ENCODE results near the gene SLC7A1. TPM values are rescaled to one million over a fixed set of nuclear protein-coding genes. Genes with fewer than 3 reads are reported as not detected.

SLC7A1 gene
- total and polyA plus RNA-seq, 2 donors (not counting 3 experiments of a cell fraction or from before 2014, with no cell fraction given) = 21.0 to 79.3 TPM

GRCh38 chr13:29472332-29472961 lies 123.0 kb downstream of the SLC7A1 start:
- DNase-seq (ENCODE audit: low read depth, low spot score) = peak; percentile 57
- TF ChIP-seq CTCF (IDR thresholded peaks at IDR 0.05; ENCODE audit: extremely low read depth in 1 of 2, insufficient read depth in 1 of 2, low read depth in 1 of 2, low read length in 2 of 2) = peak; percentile 96 to 98
- TF ChIP-seq MAX (IDR thresholded peaks at IDR 0.05; ENCODE audit: insufficient read depth, insufficient read length) = no peak
- dilution Hi-C loops (cut with MboI; ENCODE audit: extremely low pct_ligation_motif_present, low sequenced_read_pairs) = loop anchor here (25.0 kb wide), 1 partner anchor 240 kb away; no protein-coding TSS in a partner anchor

GRCh38 chr13:29471551-29471950 lies 123.9 kb downstream of the SLC7A1 start:
- no peaks in the 10 kb centered on the region for H3K36me3 ChIP-seq (ENCODE audit: control insufficient read depth in 2 of 2, extremely low read depth in 1 of 2, insufficient read depth in 2 of 2, low read length in 2 of 2)
- peaks cover 2 to 14% of the 10 kb centered on the region in 2 experiments for H3K27me3 ChIP-seq (ENCODE audit: control insufficient read depth in 2 of 2, insufficient read depth in 2 of 2, low read length in 2 of 2)
- H2AFZ ChIP-seq (ENCODE audit: low read depth, low read length) = no peak overlapping the region
- H3K9me1 ChIP-seq (replicated peaks; ENCODE audit: control insufficient read depth, extremely low read depth, insufficient read depth, low read length) = no peaks in the 10 kb centered on the region
- H3K27ac ChIP-seq (ENCODE audit: insufficient read depth, low read depth, low read length) = no peak overlapping the region
- no peaks in the 10 kb centered on the region for H3K4me1 ChIP-seq (ENCODE audit: control insufficient read depth, extremely low read depth, insufficient read depth, low read length)
- no peak for FAIRE-seq
- DNase-seq (ENCODE audit: low read depth, low spot score) = no peak
- no peak overlapping the region for H3K4me2 ChIP-seq (ENCODE audit: insufficient read depth, low read length)
- dilution Hi-C loops (cut with MboI; ENCODE audit: extremely low pct_ligation_motif_present, low sequenced_read_pairs) (loop anchor here (25.0 kb wide), 1 partner anchor 241 kb away; no protein-coding TSS in a partner anchor), intact Hi-C loops (cut with micrococcal nuclease) (no loop called here)
- POLR2A ChIA-PET = no interaction called here
- no peak overlapping the region for H3K4me3 ChIP-seq (replicated peaks in 1 of 3; ENCODE audit: insufficient read depth in 1 of 3, low read depth in 1 of 3, low read length in 3 of 3)
- no TSS peak for BruUV-seq (replicated peaks)
- CTCF ChIA-PET = interaction anchor here (0.6 to 3.4 kb wide), 17 partner anchors 9 to 643 kb away, joined by 3 to 50 read pairs (median 6); no protein-coding TSS in a partner anchor
- no peak for TF ChIP-seq EZH2 (IDR thresholded peaks at IDR 0.05; ENCODE audit: borderline replicate concordance, low read depth, low read length, severe bottlenecking)
- no peak for TF ChIP-seq FOS (IDR thresholded peaks at IDR 0.05; ENCODE audit: borderline replicate concordance, insufficient read depth, low read length)
- TF ChIP-seq MYC (IDR thresholded peaks at IDR 0.05; ENCODE audit: low read depth, low read length) = no peak
- no peak for TF ChIP-seq POLR2A (IDR thresholded peaks at IDR 0.05; ENCODE audit: low read depth, low read length)
- no peak for TF ChIP-seq JUN (IDR thresholded peaks at IDR 0.05; ENCODE audit: borderline replicate concordance, insufficient read depth, insufficient read length, low read depth)
- TF ChIP-seq CTCF (IDR thresholded peaks at IDR 0.05; ENCODE audit: extremely low read depth in 1 of 2, insufficient read depth in 1 of 2, low read depth in 1 of 2, low read length in 2 of 2) = no peak
- TF ChIP-seq GATA2 (IDR thresholded peaks at IDR 0.05; ENCODE audit: insufficient read depth, insufficient read length, low read depth, low read length) = no peak
- no peak for TF ChIP-seq MAX (IDR thresholded peaks at IDR 0.05; ENCODE audit: insufficient read depth, insufficient read length)
- no peak for TF ChIP-seq POLR2AphosphoS5 (IDR thresholded peaks at IDR 0.05; ENCODE audit: insufficient read depth, low read depth, low read length)
- no peaks in the 10 kb centered on the region for H3K9me3 ChIP-seq (replicated peaks; ENCODE audit: control insufficient read depth, insufficient read depth, low read length)
- no peaks in the 10 kb centered on the region for H3K79me2 ChIP-seq (ENCODE audit: control insufficient read depth, insufficient read depth, low read length)
- H3K9ac ChIP-seq (replicated peaks; ENCODE audit: extremely low read depth, insufficient read depth, low read length) = no peak overlapping the region
- no peaks in the 10 kb centered on the region for H4K20me1 ChIP-seq (replicated peaks; ENCODE audit: control insufficient read depth, extremely low read depth, insufficient read depth, low read length)

More at GRCh38 chr13:29472332-29472961, 123.0 kb downstream of the SLC7A1 start:
- H2AFZ ChIP-seq (ENCODE audit: low read depth, low read length) = no peak overlapping the region
- POLR2A ChIA-PET = interaction anchor here (0.6 kb wide), 1 partner anchor 1187 kb away, joined by 3 read pairs; no protein-coding TSS in a partner anchor
- peak; percentile 68 for FAIRE-seq
- BruUV-seq (replicated peaks) = no TSS peak
- no peak overlapping the region for H3K9ac ChIP-seq (replicated peaks; ENCODE audit: extremely low read depth, insufficient read depth, low read length)
- H4K20me1 ChIP-seq (replicated peaks; ENCODE audit: control insufficient read depth, extremely low read depth, insufficient read depth, low read length) = no peaks in the 10 kb centered on the region
- no peaks in the 10 kb centered on the region for H3K79me2 ChIP-seq (ENCODE audit: control insufficient read depth, insufficient read depth, low read length)
- no peak overlapping the region for H3K4me2 ChIP-seq (ENCODE audit: insufficient read depth, low read length)
- H3K4me3 ChIP-seq (replicated peaks in 1 of 3; ENCODE audit: insufficient read depth in 1 of 3, low read depth in 1 of 3, low read length in 3 of 3) = no peak overlapping the region
- H3K36me3 ChIP-seq (ENCODE audit: control insufficient read depth in 2 of 2, extremely low read depth in 1 of 2, insufficient read depth in 2 of 2, low read length in 2 of 2) = no peaks in the 10 kb centered on the region
- CTCF ChIA-PET = interaction anchor here (0.6 to 3.4 kb wide), 28 partner anchors 8 to 643 kb away, joined by 3 to 50 read pairs (median 4); no protein-coding TSS in a partner anchor
- H3K27ac ChIP-seq (ENCODE audit: insufficient read depth, low read depth, low read length) = no peak overlapping the region
- no peaks in the 10 kb centered on the region for H3K9me1 ChIP-seq (replicated peaks; ENCODE audit: control insufficient read depth, extremely low read depth, insufficient read depth, low read length)
- H3K4me1 ChIP-seq (ENCODE audit: control insufficient read depth, extremely low read depth, insufficient read depth, low read length) = no peaks in the 10 kb centered on the region
- H3K27me3 ChIP-seq (ENCODE audit: control insufficient read depth in 2 of 2, insufficient read depth in 2 of 2, low read length in 2 of 2) = peaks cover 6 to 17% of the 10 kb centered on the region in 2 experiments
- intact Hi-C loops (cut with micrococcal nuclease) = loop anchor here (1.0 kb wide), 1 partner anchor 236 kb away; no protein-coding TSS in a partner anchor
- H3K9me3 ChIP-seq (replicated peaks; ENCODE audit: control insufficient read depth, insufficient read depth, low read length) = no peaks in the 10 kb centered on the region

Data from endothelial cell of umbilical vein (primary cell).